Skeletal muscle tissue (tissue), 4 donors: ENCODE results near the gene TNP2. TPM values are rescaled to one million over a fixed set of nuclear protein-coding genes. Genes with fewer than 3 reads are reported as not detected.
"Not testable (repeated sequence)": the region's sequence is repeated elsewhere in the genome, so short reads cannot be mapped to it uniquely, and the experiment has no call there.

ENCODE experiments used
- H3K27ac ChIP-seq: one replicate; pipeline ENCODE4 v1.7.0; 2013; ENCODE audit warnings: mild to moderate bottlenecking, low read depth, low read length, inconsistent platforms
- H3K27me3 ChIP-seq, 3 donors: one replicate each; pipeline ENCODE4 v1.7.0; 2013; ENCODE audit warnings: low read length in 3 of 3; ENCODE audit not compliant: control insufficient read depth in 3 of 3, insufficient read depth in 3 of 3
- H3K36me3 ChIP-seq, 3 donors: one replicate each; pipeline ENCODE4 v1.7.0; 2013; ENCODE audit warnings: low read length in 3 of 3; ENCODE audit not compliant: control insufficient read depth in 3 of 3, insufficient read depth in 3 of 3
- H3K4me1 ChIP-seq, 3 donors: one replicate each; pipeline ENCODE4 v1.7.0; 2013; ENCODE audit warnings: low read length in 3 of 3, mild to moderate bottlenecking in 3 of 3; ENCODE audit not compliant: control insufficient read depth in 3 of 3, insufficient read depth in 3 of 3
- H3K4me3 ChIP-seq, 3 donors: one replicate each; pipeline ENCODE4 v1.7.0; 2013; ENCODE audit warnings: low read length in 3 of 3
- H3K9ac ChIP-seq, 3 donors: one replicate each; pipeline ENCODE4 v1.7.0; 2013; ENCODE audit warnings: low read length in 3 of 3, mild to moderate bottlenecking in 3 of 3, moderate library complexity in 2 of 3, low read depth in 1 of 3
- H3K9me3 ChIP-seq, 3 donors: one replicate each; pipeline ENCODE4 v1.7.0; 2013; ENCODE audit warnings: low read length in 3 of 3; ENCODE audit not compliant: control insufficient read depth in 3 of 3
- total RNA-seq: library from RNA; depleted of rRNA; stranded (reverse); fragments of >200 nt; gene quantifications from one replicate; pipeline ENCODE4 v1.2.3, GENCODE V29; 2014
- donor health status: Osteomylitis.

The TNP2 gene
- total RNA-seq, 1 donor from 2014 or later, result not detected

GRCh38 chr16:11291091-11291703, 22.1 kb upstream of the TNP2 start:
- Histone ChIP-seq H3K36me3 (no peaks in the 10 kb centered on the region), H3K27ac (no peak overlapping the region), H3K4me3 (no peak overlapping the region), H3K9ac (no peak overlapping the region), H3K9me3 (no peaks in the 10 kb centered on the region), H3K27me3 (no peaks in the 10 kb centered on the region), H3K4me1 (no peaks in the 10 kb centered on the region)

- H3K27ac ChIP-seq, result no peak overlapping the region
- no peaks in the 10 kb centered on the region for H3K36me3 ChIP-seq
- H3K9ac ChIP-seq, result no peak overlapping the region
- H3K4me1 ChIP-seq, result no peaks in the 10 kb centered on the region
- H3K4me3 ChIP-seq, result no peak overlapping the region
- H3K27me3 ChIP-seq, result no peaks in the 10 kb centered on the region
- H3K9me3 ChIP-seq, result no peaks in the 10 kb centered on the region
Measured at GRCh38 chr16:11290102-11290893, 21.2 kb upstream of the TNP2 start.

GRCh38 chr16:11289696-11290095, 20.6 kb upstream of the TNP2 start:
- not testable (repeated sequence) for H3K4me3 ChIP-seq, H3K9me3 ChIP-seq, H3K27me3 ChIP-seq, H3K4me1 ChIP-seq, H3K9ac ChIP-seq, H3K27ac ChIP-seq, H3K36me3 ChIP-seq

- H3K27me3 ChIP-seq, result no peaks in the 10 kb centered on the region
- no peak overlapping the region for H3K4me3 ChIP-seq
- H3K36me3 ChIP-seq, result no peaks in the 10 kb centered on the region
- no peaks in the 10 kb centered on the region for H3K4me1 ChIP-seq
- no peak overlapping the region for H3K9ac ChIP-seq
- H3K27ac ChIP-seq, result no peak overlapping the region
- no peaks in the 10 kb centered on the region for H3K9me3 ChIP-seq
Measured at GRCh38 chr16:11289202-11289601, 20.1 kb upstream of the TNP2 start.

- Histone ChIP-seq H3K27me3 (peaks cover 0 to 3% (median 0%) of the 10 kb centered on the region in 3 donors), H3K4me1 (no peaks in the 10 kb centered on the region), H3K9me3 (no peaks in the 10 kb centered on the region), H3K9ac (no peak overlapping the region), H3K36me3 (no peaks in the 10 kb centered on the region), H3K27ac (no peak overlapping the region), H3K4me3 (no peak overlapping the region)
Measured at GRCh38 chr16:11285842-11286241, 16.7 kb upstream of the TNP2 start.

- H3K27ac ChIP-seq, result no peak overlapping the region
- H3K9ac ChIP-seq, result no peak overlapping the region
- H3K27me3 ChIP-seq, result peaks cover 0 to 3% (median 0%) of the 10 kb centered on the region in 3 donors
- no peaks in the 10 kb centered on the region for H3K36me3 ChIP-seq
- H3K9me3 ChIP-seq, result no peaks in the 10 kb centered on the region
- H3K4me1 ChIP-seq, result no peaks in the 10 kb centered on the region
- H3K4me3 ChIP-seq, result no peak overlapping the region
Measured at GRCh38 chr16:11283820-11284248, 14.7 kb upstream of the TNP2 start.

GRCh38 chr16:11280616-11281522, 11.7 kb upstream of the TNP2 start, which contains the start of gene PRM1:
Gene PRM1, minus strand, starts transcription at chr16:11281330. Its CDS starts 92 bp downstream, at chr16:11281238.
- no peaks in the 10 kb centered on the region for H3K4me1 ChIP-seq
- no peak within 1 kb of the TSS for H3K27ac ChIP-seq
- peaks cover 0 to 8% (median 0%) of the 10 kb centered on the region in 3 donors for H3K27me3 ChIP-seq
- no peaks in the 10 kb centered on the region for H3K36me3 ChIP-seq
- H3K9ac ChIP-seq, result no peak within 1 kb of the TSS
- H3K4me3 ChIP-seq, result no peak within 1 kb of the TSS
- no peaks in the 10 kb centered on the region for H3K9me3 ChIP-seq

- Histone ChIP-seq H3K27me3 (peaks cover 0 to 8% (median 0%) of the 10 kb centered on the region in 3 donors), H3K9ac (no peak overlapping the region), H3K4me1 (no peaks in the 10 kb centered on the region), H3K9me3 (no peaks in the 10 kb centered on the region), H3K36me3 (no peaks in the 10 kb centered on the region), H3K27ac (no peak overlapping the region), H3K4me3 (no peak overlapping the region)
Measured at GRCh38 chr16:11278681-11279628, 9.8 kb upstream of the TNP2 start.
